Measurements from ENCODE around the gene DRG1. TPM values are rescaled to one million over a fixed set of nuclear protein-coding genes. Genes with fewer than 3 reads are reported as not detected.

Gene DRG1
- polyA plus RNA-seq, 1 donor from 2014 or later, result 90.2 TPM

GRCh38 chr22:31448382-31448781 lies 49.0 kb downstream of the DRG1 start:
- Histone ChIP-seq H3K4me2 (ENCODE audit: low read length) (no peak overlapping the region), H3K79me2 (replicated peaks; ENCODE audit: insufficient read depth, low read length) (no peaks in the 10 kb centered on the region), H3K36me3 (ENCODE audit: insufficient read depth, low read length) (peaks cover 12% of the 10 kb centered on the region), H3F3A (ENCODE audit: insufficient read depth, low read length, poor library complexity, severe bottlenecking) (no peaks in the 10 kb centered on the region), H3K9me2 (ENCODE audit: insufficient read depth, low read length) (no peaks in the 10 kb centered on the region), H3K9me3 (ENCODE audit: low read length) (no peaks in the 10 kb centered on the region), H3K27ac (ENCODE audit: low read length) (no peak overlapping the region), H3K4me3 (ENCODE audit: low read length) (no peak overlapping the region), H2AFZ (ENCODE audit: low read depth, low read length) (no peak overlapping the region), H3K9ac (ENCODE audit: low read length) (no peak overlapping the region), H4K20me1 (ENCODE audit: insufficient read depth) (no peaks in the 10 kb centered on the region), H3K27me3 (ENCODE audit: insufficient read depth, low read depth, low read length) (no peaks in the 10 kb centered on the region)
- no peak for TF ChIP-seq POLR2AphosphoS5 (IDR thresholded peaks at IDR 0.05)
- no peak for TF ChIP-seq EZH2 (IDR thresholded peaks at IDR 0.05; ENCODE audit: borderline replicate concordance, insufficient read depth, low read length, poor library complexity, severe bottlenecking)
- no peak for TF ChIP-seq TAF1 (IDR thresholded peaks at IDR 0.05; ENCODE audit: low read depth)
- TF ChIP-seq REST (IDR thresholded peaks at IDR 0.05; ENCODE audit: borderline replicate concordance), result no peak
- no peak for TF ChIP-seq SMC3 (conservative IDR thresholded peaks at IDR 0.05; ENCODE audit: poor library complexity)
- no peak for TF ChIP-seq EP300 (conservative IDR thresholded peaks at IDR 0.05; ENCODE audit: poor library complexity, severe bottlenecking)
- no peak for TF ChIP-seq RAD21 (conservative IDR thresholded peaks at IDR 0.05)
- no peak for TF ChIP-seq CTCF (IDR thresholded peaks at IDR 0.05; ENCODE audit: poor library complexity, severe bottlenecking)
- TF ChIP-seq MXI1 (conservative IDR thresholded peaks at IDR 0.05; ENCODE audit: poor library complexity, severe bottlenecking), result no peak

GRCh38 chr22:31449506-31449905 lies 50.1 kb downstream of the DRG1 start:
- H3K9me3 ChIP-seq (ENCODE audit: low read length), result no peaks in the 10 kb centered on the region
- H3K79me2 ChIP-seq (replicated peaks; ENCODE audit: insufficient read depth, low read length), result no peaks in the 10 kb centered on the region
- peaks cover 7% of the 10 kb centered on the region for H3K36me3 ChIP-seq (ENCODE audit: insufficient read depth, low read length)
- H3K4me3 ChIP-seq (ENCODE audit: low read length), result no peak overlapping the region
- H3F3A ChIP-seq (ENCODE audit: insufficient read depth, low read length, poor library complexity, severe bottlenecking), result no peaks in the 10 kb centered on the region
- no peak overlapping the region for H3K4me2 ChIP-seq (ENCODE audit: low read length)
- H4K20me1 ChIP-seq (ENCODE audit: insufficient read depth), result no peaks in the 10 kb centered on the region
- no peak overlapping the region for H2AFZ ChIP-seq (ENCODE audit: low read depth, low read length)
- TF ChIP-seq POLR2AphosphoS5 (IDR thresholded peaks at IDR 0.05) (no peak), SMC3 (conservative IDR thresholded peaks at IDR 0.05; ENCODE audit: poor library complexity) (no peak), RAD21 (conservative IDR thresholded peaks at IDR 0.05) (no peak), TAF1 (IDR thresholded peaks at IDR 0.05; ENCODE audit: low read depth) (no peak)
- no peak overlapping the region for H3K27ac ChIP-seq (ENCODE audit: low read length)
- no peaks in the 10 kb centered on the region for H3K9me2 ChIP-seq (ENCODE audit: insufficient read depth, low read length)
- no peaks in the 10 kb centered on the region for H3K27me3 ChIP-seq (ENCODE audit: insufficient read depth, low read depth, low read length)
- no peak overlapping the region for H3K9ac ChIP-seq (ENCODE audit: low read length)
